CD14-positive monocyte (primary cell): ENCODE measurements around the gene ARRDC1. TPM values are rescaled to one million over a fixed set of nuclear protein-coding genes. Genes with fewer than 3 reads are reported as not detected.

Experiments used
- DNase-seq, 3 donors: peaks; one replicate each; pipeline ENCODE4 v3.0.0-alpha.2; 2011 to 2022
- H2AFZ ChIP-seq: 2 replicates; pipeline ENCODE4 v1.6.0; 2012; ENCODE audit warnings: mild to moderate bottlenecking, low read depth, low read length, inconsistent platforms; ENCODE audit not compliant: insufficient read depth, poor library complexity, severe bottlenecking
- H3K27ac ChIP-seq, 2 donors: 1 replicate in 1 of 2; 2 replicates in 1 of 2; pipeline ENCODE4 v1.5.1; 2012 to 2013; ENCODE audit warnings: low read length in 2 of 2, control low read depth in 1 of 2, inconsistent platforms in 1 of 2, low read depth in 1 of 2, mild to moderate bottlenecking in 1 of 2
- H3K27me3 ChIP-seq, 2 donors: one replicate each; pipeline versions ENCODE4 v1.6.0 to v1.6.1; 2011 to 2013; ENCODE audit warnings: low read length in 2 of 2; ENCODE audit not compliant: control insufficient read depth in 2 of 2, insufficient read depth in 2 of 2
- H3K36me3 ChIP-seq, 2 donors: replicated peaks in 1 of 2; 1 replicate in 1 of 2; 2 replicates in 1 of 2; pipeline versions ENCODE4 v1.5.1 to v1.6.1; 2012 to 2013; ENCODE audit warnings: low read length in 2 of 2, control low read depth in 1 of 2, inconsistent platforms in 1 of 2, mild to moderate bottlenecking in 1 of 2; ENCODE audit not compliant: insufficient read depth in 2 of 2, control insufficient read depth in 1 of 2
- H3K4me1 ChIP-seq, 2 donors: 1 replicate in 1 of 2; 2 replicates in 1 of 2; pipeline versions ENCODE4 v1.5.1 to v1.6.1; 2012 to 2013; ENCODE audit warnings: low read length in 2 of 2, control low read depth in 1 of 2, inconsistent platforms in 1 of 2, mild to moderate bottlenecking in 1 of 2, moderate library complexity in 1 of 2; ENCODE audit not compliant: insufficient read depth in 2 of 2, control insufficient read depth in 1 of 2
- H3K4me2 ChIP-seq: replicated peaks from 2 replicates; pipeline ENCODE3; 2012; ENCODE audit warnings: low read length, moderate library complexity, mild to moderate bottlenecking; ENCODE audit not compliant: poor library complexity, severe bottlenecking; ENCODE audit errors: extremely low read depth
- H3K4me3 ChIP-seq, 3 experiments: fragments of 200-600 bp in 1 of 3; sonication (generic) in 1 of 3; replicated peaks in 1 of 3; 1 replicate in 2 of 3; 2 replicates in 1 of 3; pipeline ENCODE4 v1.5.1; 2011 to 2013; ENCODE audit warnings: low read length in 3 of 3, mild to moderate bottlenecking in 3 of 3, control low read depth in 2 of 3, low read depth in 2 of 3, inconsistent platforms in 1 of 3, moderate library complexity in 1 of 3
- H3K79me2 ChIP-seq: 2 replicates; pipeline ENCODE4 v1.6.0; 2012; ENCODE audit warnings: mild to moderate bottlenecking, control low read depth, inconsistent platforms, low read length, moderate library complexity; ENCODE audit not compliant: insufficient read depth
- H3K9ac ChIP-seq: 2 replicates; pipeline ENCODE4 v1.6.0; 2017; ENCODE audit warnings: low read length, mild to moderate bottlenecking; ENCODE audit not compliant: insufficient read depth, poor library complexity, severe bottlenecking
- H3K9me3 ChIP-seq, 2 donors: replicated peaks in 1 of 2; 1 replicate in 1 of 2; 2 replicates in 1 of 2; pipeline versions ENCODE4 v1.5.1 to v1.6.1; 2012 to 2013; ENCODE audit warnings: low read length in 2 of 2, control low read depth in 1 of 2; ENCODE audit not compliant: control insufficient read depth in 1 of 2, insufficient read depth in 1 of 2
- H4K20me1 ChIP-seq: 2 replicates; pipeline ENCODE4 v1.6.0; 2012; ENCODE audit warnings: mild to moderate bottlenecking, low read length, control low read depth, moderate library complexity; ENCODE audit not compliant: insufficient read depth
- H3K27ac Mint-ChIP-seq, 7 donors: one replicate each; pipeline ENCODE4 v1.8.0; 2020; ENCODE audit warnings: mild to moderate bottlenecking in 7 of 7, mixed read lengths in 7 of 7, moderate library complexity in 6 of 7, inconsistent platforms in 2 of 7
- H3K27me3 Mint-ChIP-seq, 3 donors: one replicate each; pipeline ENCODE4 v1.8.0; 2021 to 2022; ENCODE audit warnings: low read depth in 3 of 3, mild to moderate bottlenecking in 3 of 3, mixed read lengths in 3 of 3, moderate library complexity in 3 of 3, inconsistent platforms in 1 of 3
- H3K36me3 Mint-ChIP-seq, 2 donors: one replicate each; pipeline ENCODE4 v1.8.0; 2020; ENCODE audit warnings: mixed read lengths in 2 of 2, inconsistent platforms in 1 of 2, mild to moderate bottlenecking in 1 of 2
- H3K4me1 Mint-ChIP-seq: one replicate; pipeline ENCODE4 v1.8.0; 2020; ENCODE audit warnings: mild to moderate bottlenecking, mixed read lengths
- H3K4me3 Mint-ChIP-seq, 2 donors: one replicate each; pipeline ENCODE4 v1.8.0; 2020; ENCODE audit warnings: mild to moderate bottlenecking in 2 of 2, mixed read lengths in 2 of 2, moderate library complexity in 1 of 2
- H3K9me3 Mint-ChIP-seq, 7 donors: one replicate each; pipeline ENCODE4 v1.8.0; 2020 to 2022; ENCODE audit warnings: mixed read lengths in 7 of 7, mild to moderate bottlenecking in 6 of 7, moderate library complexity in 6 of 7, inconsistent platforms in 2 of 7
- WGBS: methylation state at CpG from one replicate; pipeline ENCODE4 v1.1.5; 2013; ENCODE audit warnings: missing lambda C conversion rate; ENCODE audit not compliant: insufficient coverage; 5-methylcytosine and 5-hydroxymethylcytosine counted together
- intact Hi-C, 2 donors: fragments of 100-400 bp; cut with micrococcal nuclease; formaldehyde crosslinking; loops; one replicate each; pipeline versions ENCODE4 v1.15.0 to v1.15.1; 2023
- polyA plus RNA-seq, 3 donors: library from polyadenylated mRNA; depleted of rRNA in 1 of 3; unstranded in 2 of 3; stranded (reverse) in 1 of 3; fragments of 300-500 nt in 2 of 3; fragments of >200 nt in 1 of 3; fragmentation: Illumina TruSeq in 2 of 3; gene quantifications; 1 replicate in 2 of 3; 2 replicates in 1 of 3; pipeline ENCODE4 v1.2.3, GENCODE V29; 2012 to 2021
- TF ChIP-seq, protein P1 (sequence below): fragments of 200-600 bp; IDR thresholded peaks from one replicate; pipeline ENCODE4 v1.8.0; 2022; ENCODE audit warnings: antibody characterized with exemption, mild to moderate bottlenecking

ARRDC1 gene
- polyA plus RNA-seq, 3 donors = 83.2 to 454 (median 87.6) TPM

DNA sequence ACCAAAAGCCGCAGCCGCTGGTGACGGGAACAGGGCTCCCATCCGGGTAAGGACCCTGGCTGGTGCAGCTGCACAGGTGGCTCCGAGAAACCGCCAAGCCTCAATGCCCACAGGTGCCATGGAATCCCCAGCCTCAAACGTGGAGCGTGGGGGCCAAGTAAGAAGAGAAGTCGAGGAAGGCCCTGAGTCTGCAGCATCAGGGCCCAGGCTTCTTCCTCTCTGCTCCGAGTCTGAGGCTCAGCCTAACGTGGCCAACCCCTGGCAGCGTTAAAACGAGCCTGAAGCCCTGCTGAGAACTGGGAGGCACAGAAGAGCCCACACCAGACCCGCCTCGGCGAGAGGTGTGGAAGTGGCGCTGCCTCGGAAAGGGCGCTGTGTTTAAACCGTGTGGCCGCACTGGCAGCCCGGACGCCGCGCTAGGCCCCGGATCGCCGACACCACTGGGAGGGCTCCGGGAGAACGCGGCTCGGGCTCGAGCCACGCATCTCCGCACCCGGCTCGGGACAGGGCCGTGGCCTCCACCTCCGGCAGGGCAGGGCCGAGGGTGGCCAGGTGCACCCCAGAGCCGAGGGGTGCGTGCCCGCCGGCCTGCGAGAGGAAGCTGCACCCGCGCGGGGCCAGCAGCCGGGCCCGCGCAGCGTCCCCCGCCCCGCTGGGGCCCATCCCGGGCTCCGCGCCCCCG lies 15.9 kb upstream of the ARRDC1 start:
- peak overlapping the region; percentile 65 for H2AFZ ChIP-seq
- peak overlapping the region in 2 of 7 donors; percentile 5 to 71 for H3K27ac Mint-ChIP-seq

DNA sequence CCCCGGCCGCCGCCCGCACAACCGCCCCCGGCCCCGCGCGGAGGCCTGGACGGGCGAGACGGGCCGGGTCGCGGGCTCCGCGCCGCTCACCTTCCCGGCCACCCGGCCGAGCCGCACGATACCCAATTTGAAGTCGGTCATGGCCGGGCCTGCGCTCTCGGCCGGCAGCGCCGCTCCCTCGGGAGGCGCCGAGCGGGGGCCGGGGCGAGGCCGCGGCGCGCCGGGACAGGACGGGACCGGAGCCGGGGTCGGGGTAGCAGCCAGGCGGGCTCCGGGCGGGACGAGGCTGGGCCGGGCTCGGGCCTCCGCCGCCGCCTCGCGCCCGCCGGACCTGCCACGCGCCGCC lies 15.4 kb upstream of the ARRDC1 start:
- Mint-ChIP-seq H3K4me1 (peaks cover 28% of the 10 kb centered on the region), H3K9me3 (peaks cover 0 to 2% (median 0%) of the 10 kb centered on the region in 7 donors), H3K4me3 (no peak overlapping the region), H3K27me3 (peaks cover 0 to 4% (median 0%) of the 10 kb centered on the region in 3 donors), H3K27ac (no peak overlapping the region), H3K36me3 (peaks cover 28 to 38% of the 10 kb centered on the region in 2 donors)
- H3K9ac ChIP-seq = no peak overlapping the region
- no peak overlapping the region for H2AFZ ChIP-seq
- no peaks in the 10 kb centered on the region for H3K9me3 ChIP-seq
- DNase-seq = no peak
- H3K36me3 ChIP-seq = peaks cover 22 to 29% of the 10 kb centered on the region in 2 donors
- intact Hi-C loops = loop anchor here in 1 of 2 donors (2.0 kb wide), 1 partner anchor 15 kb away; the partner anchor contains the start of gene ARRDC1
- no peaks in the 10 kb centered on the region for H3K27me3 ChIP-seq
- H3K79me2 ChIP-seq = peaks cover 16% of the 10 kb centered on the region
- H4K20me1 ChIP-seq = peaks cover 8% of the 10 kb centered on the region
- no peak overlapping the region for H3K27ac ChIP-seq
- peak overlapping the region; percentile 83 for H3K4me2 ChIP-seq
- H3K4me1 ChIP-seq = peaks cover 28 to 37% of the 10 kb centered on the region in 2 donors
- under 1% methylated on average over 61 of the region's 61 CpGs for WGBS
- H3K4me3 ChIP-seq = peak overlapping the region in 2 of 3 experiments; percentile 18 to 72
- TF ChIP-seq, protein P1, sequence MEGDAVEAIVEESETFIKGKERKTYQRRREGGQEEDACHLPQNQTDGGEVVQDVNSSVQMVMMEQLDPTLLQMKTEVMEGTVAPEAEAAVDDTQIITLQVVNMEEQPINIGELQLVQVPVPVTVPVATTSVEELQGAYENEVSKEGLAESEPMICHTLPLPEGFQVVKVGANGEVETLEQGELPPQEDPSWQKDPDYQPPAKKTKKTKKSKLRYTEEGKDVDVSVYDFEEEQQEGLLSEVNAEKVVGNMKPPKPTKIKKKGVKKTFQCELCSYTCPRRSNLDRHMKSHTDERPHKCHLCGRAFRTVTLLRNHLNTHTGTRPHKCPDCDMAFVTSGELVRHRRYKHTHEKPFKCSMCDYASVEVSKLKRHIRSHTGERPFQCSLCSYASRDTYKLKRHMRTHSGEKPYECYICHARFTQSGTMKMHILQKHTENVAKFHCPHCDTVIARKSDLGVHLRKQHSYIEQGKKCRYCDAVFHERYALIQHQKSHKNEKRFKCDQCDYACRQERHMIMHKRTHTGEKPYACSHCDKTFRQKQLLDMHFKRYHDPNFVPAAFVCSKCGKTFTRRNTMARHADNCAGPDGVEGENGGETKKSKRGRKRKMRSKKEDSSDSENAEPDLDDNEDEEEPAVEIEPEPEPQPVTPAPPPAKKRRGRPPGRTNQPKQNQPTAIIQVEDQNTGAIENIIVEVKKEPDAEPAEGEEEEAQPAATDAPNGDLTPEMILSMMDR = no peak

More for the DNA sequence above, 15.9 kb upstream of the ARRDC1 start:
- no peak for DNase-seq
- Histone ChIP-seq H3K36me3 (peaks cover 24 to 29% of the 10 kb centered on the region in 2 donors), H3K9ac (peak overlapping the region; percentile 59), H3K4me2 (peak overlapping the region; percentile 83), H3K27ac (no peak overlapping the region), H3K4me1 (peaks cover 28 to 37% of the 10 kb centered on the region in 2 donors), H4K20me1 (peaks cover 8% of the 10 kb centered on the region), H3K4me3 (peak overlapping the region; percentile 29 to 72 (median 31)), H3K79me2 (peaks cover 16% of the 10 kb centered on the region), H3K27me3 (no peaks in the 10 kb centered on the region), H3K9me3 (no peaks in the 10 kb centered on the region)
- H3K4me3 Mint-ChIP-seq = peak overlapping the region; percentile 79 to 87
- peaks cover 28% of the 10 kb centered on the region for H3K4me1 Mint-ChIP-seq
- TF ChIP-seq, protein P1 = no peak
- intact Hi-C loops = loop anchor here (2.0 kb wide), 2 partner anchors 15 to 17 kb away; partner anchors contain the start of gene ARRDC1 (in 1 of the 2)
- H3K27me3 Mint-ChIP-seq = peaks cover 0 to 4% (median 0%) of the 10 kb centered on the region in 3 donors
- WGBS = 11% methylated on average over 58 of the region's 58 CpGs
- peaks cover 30 to 38% of the 10 kb centered on the region in 2 donors for H3K36me3 Mint-ChIP-seq
- H3K9me3 Mint-ChIP-seq = peaks cover 0 to 2% (median 0%) of the 10 kb centered on the region in 7 donors
